ENCODE data around the gene HPSE2.

The HPSE2 gene

DNA sequence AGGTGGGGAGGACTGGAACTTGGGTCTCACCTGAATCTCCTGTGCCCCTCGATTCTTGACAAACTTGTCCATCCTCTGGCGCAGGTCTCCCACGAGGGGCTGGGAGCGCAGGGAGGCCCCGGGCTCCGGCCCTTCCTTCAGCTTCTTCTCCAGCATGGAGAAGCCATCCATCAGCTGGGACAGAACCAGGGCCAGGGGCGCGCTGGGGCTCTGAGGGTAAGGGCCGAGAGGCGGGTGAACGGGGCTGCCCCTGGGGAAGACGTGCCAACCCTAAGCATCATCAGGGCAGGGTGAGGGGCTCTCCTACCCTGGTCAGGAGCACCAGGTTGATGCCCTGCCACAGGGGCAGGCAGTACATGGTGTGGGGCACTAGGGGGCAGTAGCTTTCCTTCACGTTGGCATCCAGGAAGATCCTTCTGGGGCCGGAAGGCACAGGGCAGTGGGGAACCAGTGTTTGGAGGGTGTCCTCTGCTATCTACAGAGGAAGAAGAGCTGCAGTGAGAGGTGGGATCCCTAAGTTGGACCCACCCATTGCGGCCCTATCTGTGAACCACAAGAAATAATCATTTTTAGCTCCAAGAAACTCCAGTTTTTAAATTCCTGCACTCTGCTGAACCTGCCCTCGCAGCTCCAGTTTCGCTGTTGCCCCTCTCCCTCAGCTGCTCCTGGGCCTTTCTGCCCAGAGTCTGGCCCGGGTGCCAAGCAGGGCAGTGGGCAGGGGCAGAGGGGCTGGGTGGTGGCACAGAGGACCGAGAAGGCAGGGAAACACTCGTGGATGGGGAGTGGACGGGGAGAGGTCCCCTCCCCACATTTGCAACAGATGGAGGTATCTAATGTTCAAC lies 809.9 kb downstream of the HPSE2 start (continued):
- TF ChIP-seq, protein P1, sequence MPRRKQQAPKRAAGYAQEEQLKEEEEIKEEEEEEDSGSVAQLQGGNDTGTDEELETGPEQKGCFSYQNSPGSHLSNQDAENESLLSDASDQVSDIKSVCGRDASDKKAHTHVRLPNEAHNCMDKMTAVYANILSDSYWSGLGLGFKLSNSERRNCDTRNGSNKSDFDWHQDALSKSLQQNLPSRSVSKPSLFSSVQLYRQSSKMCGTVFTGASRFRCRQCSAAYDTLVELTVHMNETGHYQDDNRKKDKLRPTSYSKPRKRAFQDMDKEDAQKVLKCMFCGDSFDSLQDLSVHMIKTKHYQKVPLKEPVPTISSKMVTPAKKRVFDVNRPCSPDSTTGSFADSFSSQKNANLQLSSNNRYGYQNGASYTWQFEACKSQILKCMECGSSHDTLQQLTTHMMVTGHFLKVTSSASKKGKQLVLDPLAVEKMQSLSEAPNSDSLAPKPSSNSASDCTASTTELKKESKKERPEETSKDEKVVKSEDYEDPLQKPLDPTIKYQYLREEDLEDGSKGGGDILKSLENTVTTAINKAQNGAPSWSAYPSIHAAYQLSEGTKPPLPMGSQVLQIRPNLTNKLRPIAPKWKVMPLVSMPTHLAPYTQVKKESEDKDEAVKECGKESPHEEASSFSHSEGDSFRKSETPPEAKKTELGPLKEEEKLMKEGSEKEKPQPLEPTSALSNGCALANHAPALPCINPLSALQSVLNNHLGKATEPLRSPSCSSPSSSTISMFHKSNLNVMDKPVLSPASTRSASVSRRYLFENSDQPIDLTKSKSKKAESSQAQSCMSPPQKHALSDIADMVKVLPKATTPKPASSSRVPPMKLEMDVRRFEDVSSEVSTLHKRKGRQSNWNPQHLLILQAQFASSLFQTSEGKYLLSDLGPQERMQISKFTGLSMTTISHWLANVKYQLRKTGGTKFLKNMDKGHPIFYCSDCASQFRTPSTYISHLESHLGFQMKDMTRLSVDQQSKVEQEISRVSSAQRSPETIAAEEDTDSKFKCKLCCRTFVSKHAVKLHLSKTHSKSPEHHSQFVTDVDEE (CRISPR knock-in tag; IDR thresholded peaks at IDR 0.05) = no peak

DNA sequence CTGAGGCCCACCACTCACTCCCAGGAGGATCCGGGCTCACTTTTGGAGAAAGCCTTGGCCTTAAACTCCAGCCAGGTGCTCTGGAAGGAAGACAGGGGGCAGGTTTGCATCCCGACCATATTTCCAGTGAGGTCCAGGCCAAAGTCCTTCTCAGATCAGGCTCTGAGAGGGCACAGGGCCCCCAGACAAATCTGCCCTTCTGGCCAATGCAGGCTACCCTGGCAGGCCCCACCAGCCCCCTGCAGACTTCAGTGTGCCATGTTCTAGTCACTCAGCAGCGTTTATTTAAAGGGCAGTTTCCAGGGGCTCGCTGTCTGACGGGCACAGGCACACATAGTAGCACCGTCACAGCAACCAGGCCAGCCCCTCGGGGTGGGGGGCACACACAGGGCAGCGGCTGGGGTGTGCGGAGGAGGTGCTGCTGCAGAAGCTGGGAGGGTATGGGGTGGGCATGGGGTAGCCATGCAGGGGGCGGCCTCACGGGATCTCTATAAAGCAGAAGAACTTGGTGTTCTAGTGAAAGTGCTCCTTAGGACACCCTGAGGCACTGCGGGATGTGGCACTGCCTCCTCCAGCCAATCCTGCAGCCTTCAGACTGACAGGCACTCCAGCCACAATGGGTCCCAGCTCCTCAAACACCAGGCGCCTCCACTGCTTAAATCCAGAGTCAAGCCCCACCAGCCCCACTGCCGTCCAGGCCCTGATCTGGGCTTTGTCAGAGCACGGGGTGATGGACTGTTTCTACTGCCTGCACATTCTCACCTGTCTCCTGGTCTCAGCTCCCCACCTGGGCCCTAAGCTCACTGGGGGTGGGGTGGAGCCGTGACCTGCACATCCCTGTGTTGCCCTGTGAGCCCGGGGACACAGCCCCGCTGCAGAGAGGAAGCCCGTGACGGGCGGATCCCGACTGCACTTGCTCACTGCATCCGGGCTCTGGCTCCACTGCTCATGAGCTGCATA lies 811.1 kb downstream of the HPSE2 start:
- TF ChIP-seq, protein P1 (CRISPR knock-in tag; IDR thresholded peaks at IDR 0.05) = no peak
- TF ChIP-seq TOX (CRISPR knock-in tag; IDR thresholded peaks at IDR 0.05; ENCODE audit: borderline replicate concordance) (no peak), ZFP30 (CRISPR knock-in tag; IDR thresholded peaks at IDR 0.05) (no peak), CSDC2 (CRISPR knock-in tag; IDR thresholded peaks at IDR 0.05) (no peak), ZNF565 (CRISPR knock-in tag; conservative IDR thresholded peaks at IDR 0.05; ENCODE audit: low read depth) (no peak), ESRRG (CRISPR knock-in tag; IDR thresholded peaks at IDR 0.05) (no peak), GLIS3 (CRISPR knock-in tag; IDR thresholded peaks at IDR 0.05) (no peak), ZC3H10 (CRISPR knock-in tag; IDR thresholded peaks at IDR 0.05) (no peak), BACH2 (CRISPR knock-in tag; IDR thresholded peaks at IDR 0.05; ENCODE audit: borderline replicate concordance) (no peak), ZNF70 (CRISPR knock-in tag; IDR thresholded peaks at IDR 0.05) (no peak), SNAI2 (CRISPR knock-in tag; IDR thresholded peaks at IDR 0.05) (no peak)
- ATAC-seq = no peak

DNA sequence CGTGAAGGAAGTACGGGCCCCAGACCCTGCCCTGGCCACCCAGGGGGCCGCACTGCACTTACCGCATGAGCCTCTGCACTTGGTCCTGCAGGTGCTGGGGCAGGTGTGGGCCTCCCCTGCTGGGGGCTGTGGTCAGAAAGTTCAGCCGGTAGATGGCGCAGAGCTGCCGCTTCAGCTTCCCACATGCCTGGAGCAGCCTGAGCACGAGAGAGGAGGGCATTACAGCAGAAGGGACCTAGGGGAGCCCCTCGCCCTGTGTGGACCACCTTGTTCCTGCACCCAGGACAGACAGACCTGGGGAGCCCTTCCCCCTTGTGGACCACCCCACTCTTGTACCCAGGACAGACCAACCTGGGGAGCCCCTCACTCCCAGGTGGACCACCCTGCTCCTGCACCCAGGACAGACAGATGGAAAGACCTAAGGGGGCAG lies 811.9 kb downstream of the HPSE2 start:
- no peak for ATAC-seq

DNA sequence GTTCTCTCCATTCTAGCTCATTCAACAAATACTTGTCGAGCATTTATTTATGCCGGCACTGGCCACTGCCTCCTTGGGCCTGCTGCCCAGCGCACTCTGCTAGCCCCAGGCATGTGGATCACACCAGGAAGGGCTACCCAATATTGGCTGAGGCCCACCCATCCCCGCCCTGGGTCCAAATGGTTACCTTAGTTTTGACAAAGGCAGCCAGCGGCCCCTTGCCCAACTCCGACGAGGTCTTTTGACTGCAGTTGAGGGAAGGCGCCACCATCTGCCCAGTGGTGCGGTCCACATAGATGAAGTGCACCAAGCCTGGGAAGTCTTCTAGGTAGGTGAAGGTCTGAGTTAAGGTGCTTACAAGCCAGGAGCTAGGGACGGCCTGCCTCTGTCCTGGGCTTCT lies 813.5 kb downstream of the HPSE2 start:
- TF ChIP-seq SNAI2 (CRISPR knock-in tag; IDR thresholded peaks at IDR 0.05) (no peak), ZNF70 (CRISPR knock-in tag; IDR thresholded peaks at IDR 0.05) (no peak), ISL1 (CRISPR knock-in tag; IDR thresholded peaks at IDR 0.05) (no peak), ARNTL (CRISPR knock-in tag; IDR thresholded peaks at IDR 0.05; ENCODE audit: borderline replicate concordance, low read depth) (no peak)
- TF ChIP-seq, protein P1 (CRISPR knock-in tag; IDR thresholded peaks at IDR 0.05) = no peak
- ATAC-seq = no peak

More for the DNA sequence above, 811.9 kb downstream of the HPSE2 start:
- TF ChIP-seq, protein P1 (CRISPR knock-in tag; IDR thresholded peaks at IDR 0.05) = no peak
- TF ChIP-seq PPARA (CRISPR knock-in tag; IDR thresholded peaks at IDR 0.05; ENCODE audit: borderline replicate concordance) (no peak), SNAI2 (CRISPR knock-in tag; IDR thresholded peaks at IDR 0.05) (no peak)
